ENCODE data around the gene ABCB4. TPM values are rescaled to one million over a fixed set of nuclear protein-coding genes. Genes with fewer than 3 reads are reported as not detected.

ABCB4 gene
- total and polyA plus RNA-seq, 2 of the 8 experiments (the other 6 are each of a cell fraction or from before 2014, with no cell fraction given): 0.54 to 0.60 TPM

DNA sequence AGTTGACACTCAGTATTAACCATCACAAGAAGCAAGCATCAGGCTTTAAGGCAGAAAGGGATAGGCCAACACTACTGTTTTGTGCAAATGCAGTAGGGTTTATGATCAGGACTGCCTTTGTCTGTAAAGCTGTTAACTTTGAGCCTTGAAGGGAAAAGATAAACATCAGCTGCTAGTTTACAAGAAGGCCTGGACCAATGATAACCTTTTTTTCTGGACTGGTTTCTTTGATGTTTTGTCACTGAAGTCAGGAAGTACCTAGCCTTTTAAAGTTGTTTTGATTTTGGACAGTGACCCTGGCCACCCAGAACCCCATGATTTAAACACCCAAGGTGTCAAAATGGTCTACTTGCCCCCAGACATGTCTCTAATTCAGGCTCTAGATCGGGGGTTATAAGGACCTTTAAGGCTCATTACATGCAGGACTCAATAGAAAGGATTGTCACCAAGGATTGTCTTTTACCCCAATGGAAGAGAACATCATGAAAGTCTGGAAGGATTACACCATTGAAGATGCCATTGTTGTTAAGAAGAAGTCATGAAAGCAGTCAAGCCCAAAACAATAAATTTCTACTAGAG is 79.9 kb downstream of the ABCB4 start:
- Histone ChIP-seq H3K79me2 (ENCODE audit: control insufficient read depth in 1 of 2, insufficient read depth in 2 of 2, low read length in 2 of 2) (no peaks in the 10 kb centered on the region), H3K18ac (ENCODE audit: extremely low read depth, low read length) (no peak overlapping the region), H3K4me3 (ENCODE audit: extremely low read depth in 1 of 4, insufficient read depth in 2 of 4, low read depth in 3 of 4, low read length in 4 of 4) (no peak overlapping the region), H4K8ac (ENCODE audit: extremely low read depth, insufficient read depth, low read length) (no peak overlapping the region), H2BK15ac (ENCODE audit: low read length) (no peak overlapping the region), H3K23ac (ENCODE audit: insufficient read length) (no peak overlapping the region), H2AFZ (ENCODE audit: low read length) (no peak overlapping the region), H2BK12ac (ENCODE audit: low read depth, low read length) (no peak overlapping the region), H2AK5ac (ENCODE audit: low read depth, low read length) (no peak overlapping the region), H3K4me1 (replicated peaks in 1 of 4; ENCODE audit: control insufficient read depth in 3 of 4, insufficient read depth in 4 of 4, low read length in 3 of 4) (no peaks in the 10 kb centered on the region), H4K91ac (replicated peaks; ENCODE audit: insufficient read length, low read length) (no peak overlapping the region), H2BK20ac (ENCODE audit: low read length) (no peak overlapping the region), H4K20me1 (replicated peaks in 1 of 2; ENCODE audit: control insufficient read depth in 1 of 2, insufficient read depth in 2 of 2, low read length in 2 of 2) (peaks cover 0 to 1% of the 10 kb centered on the region in 2 experiments), H3K27ac (ENCODE audit: low read depth, low read length) (no peak overlapping the region), H3K14ac (ENCODE audit: insufficient read length) (no peak overlapping the region), H2BK120ac (replicated peaks; ENCODE audit: low read depth, low read length) (no peak overlapping the region), H3K23me2 (ENCODE audit: low read depth, low read length) (no peaks in the 10 kb centered on the region), H4K5ac (ENCODE audit: insufficient read length, low read depth, low read length) (no peak overlapping the region), H3K9ac (replicated peaks in 1 of 4; ENCODE audit: extremely low read depth in 1 of 4, low read depth in 3 of 4, low read length in 3 of 4) (no peak overlapping the region), H3K56ac (replicated peaks; ENCODE audit: insufficient read length, low read depth, low read length) (no peak overlapping the region), H3K4ac (replicated peaks; ENCODE audit: insufficient read length, low read depth, low read length) (no peak overlapping the region), H3K9me3 (ENCODE audit: insufficient read depth in 2 of 2, low read depth in 1 of 2, low read length in 1 of 2) (no peaks in the 10 kb centered on the region), H3K36me3 (ENCODE audit: control insufficient read depth in 2 of 4, insufficient read depth in 4 of 4, low read length in 3 of 4) (no peaks in the 10 kb centered on the region), H3K27me3 (replicated peaks in 1 of 4; ENCODE audit: control insufficient read depth in 3 of 4, extremely low read depth in 1 of 4, insufficient read depth in 3 of 4, low read length in 3 of 4) (no peaks in the 10 kb centered on the region), H3K4me2 (ENCODE audit: insufficient read depth in 1 of 2, low read depth in 2 of 2, low read length in 2 of 2) (no peak overlapping the region), H2BK5ac (ENCODE audit: low read depth, low read length) (no peak overlapping the region), H3K79me1 (ENCODE audit: low read depth, low read length) (no peaks in the 10 kb centered on the region)
- WGBS, 2 experiments (ENCODE audit: extremely low coverage in 1 of 2, insufficient coverage in 1 of 2, insufficient read length in 1 of 2, insufficient replicate concordance in 2 of 2, low coverage in 1 of 2, low lambda C conversion rate in 2 of 2, missing lambda C conversion rate in 1 of 2): 95% methylated on average over 1 of the region's 1 CpG; no CpG with 5 or more reads in 1 of the 2 experiments
- TF ChIP-seq POLR2A (IDR thresholded peaks at IDR 0.05; ENCODE audit: control extremely low read depth in 1 of 2, low read depth in 2 of 2, low read length in 2 of 2) (no peak), SUZ12 (IDR thresholded peaks at IDR 0.05; ENCODE audit: low read length) (no peak), TAF7 (optimal IDR thresholded peaks at IDR 0.05; ENCODE audit: borderline replicate concordance, low read depth, low read length) (no peak), POU5F1 (IDR thresholded peaks at IDR 0.05; ENCODE audit: low read depth, low read length) (no peak), CHD1 (IDR thresholded peaks at IDR 0.05; ENCODE audit: low read depth, low read length) (no peak), RXRA (IDR thresholded peaks at IDR 0.05; ENCODE audit: insufficient read depth, low read depth, low read length) (no peak), SRF (IDR thresholded peaks at IDR 0.05; ENCODE audit: low read depth, low read length) (no peak), HDAC6 (IDR thresholded peaks at IDR 0.05; ENCODE audit: low read depth, low read length) (no peak), POLR2AphosphoS5 (IDR thresholded peaks at IDR 0.05; ENCODE audit: low read depth, low read length) (no peak), NANOG (IDR thresholded peaks at IDR 0.05; ENCODE audit: insufficient read depth, low read depth, low read length, poor library complexity, severe bottlenecking) (no peak), CEBPB (IDR thresholded peaks at IDR 0.05; ENCODE audit: low read depth, low read length) (no peak), KDM5A (IDR thresholded peaks at IDR 0.05; ENCODE audit: low read length) (no peak)
- TF ChIP-seq, protein P1, sequence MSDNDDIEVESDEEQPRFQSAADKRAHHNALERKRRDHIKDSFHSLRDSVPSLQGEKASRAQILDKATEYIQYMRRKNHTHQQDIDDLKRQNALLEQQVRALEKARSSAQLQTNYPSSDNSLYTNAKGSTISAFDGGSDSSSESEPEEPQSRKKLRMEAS (IDR thresholded peaks at IDR 0.05): no peak
- CTCF ChIA-PET (ENCODE audit: partially characterized antibody): interaction anchor here (0.6 kb wide), 1 partner anchor 1188 kb away, joined by 3 read pairs; no protein-coding TSS in a partner anchor
- POLR2A ChIA-PET (ENCODE audit: partially characterized antibody): no interaction called here
- FAIRE-seq (no peak), DNase-seq (ENCODE audit: low read depth in 1 of 2, low spot score in 2 of 2) (no peak)
